Activated B cell treated with CpG ODN at 0.5 μM for 24 hours (primary cell): ENCODE measurements around the gene DRAM1. TPM values are rescaled to one million over a fixed set of nuclear protein-coding genes. Genes with fewer than 3 reads are reported as not detected.
A peak's percentile ranks its signal among the peaks of the same experiment; 100 is the strongest.

Experiments used
- ATAC-seq: fragments of 200-7000 bp; cut with Tn5 transposase; one replicate; pipeline ENCODE4 v1.10.0; 2021; ENCODE audit warnings: low read depth, mild to moderate bottlenecking, moderate library complexity
- CTCF ChIA-PET: fragments of 350-600 bp; sonication (Branson Sonifier 250); formaldehyde crosslinking; loops from one replicate; lab custom pipeline; 2021; ENCODE audit warnings: antibody characterized with exemption; lab: Charles Lee
- POLR2A ChIA-PET: fragments of 350-600 bp; sonication (Branson Sonifier 250); formaldehyde crosslinking; loops from one replicate; lab custom pipeline; 2021; ENCODE audit warnings: antibody characterized with exemption; lab: Charles Lee
- DNase-seq: peaks from one replicate; pipeline ENCODE4 v3.0.0; 2022
- H3K27ac Mint-ChIP-seq: one replicate; pipeline ENCODE4 v1.8.0; 2020; ENCODE audit warnings: mixed read lengths
- H3K27me3 Mint-ChIP-seq: one replicate; pipeline ENCODE4 v1.8.0; 2021; ENCODE audit warnings: mixed read lengths
- H3K36me3 Mint-ChIP-seq: one replicate; pipeline ENCODE4 v1.8.0; 2021; ENCODE audit warnings: low read depth, mixed read lengths
- H3K4me1 Mint-ChIP-seq: one replicate; pipeline ENCODE4 v1.8.0; 2021; ENCODE audit warnings: mixed read lengths
- H3K4me3 Mint-ChIP-seq: one replicate; pipeline ENCODE4 v1.8.0; 2020; ENCODE audit warnings: mild to moderate bottlenecking, mixed read lengths
- H3K9me3 Mint-ChIP-seq: one replicate; pipeline ENCODE4 v1.8.0; 2020; ENCODE audit warnings: mixed read lengths
- intact Hi-C: fragments of 100-400 bp; cut with micrococcal nuclease; formaldehyde crosslinking; loops from one replicate; pipeline ENCODE4 v1.15.1; 2024
- total RNA-seq: library from RNA; stranded (reverse); gene quantifications from 2 replicates; pipeline ENCODE4 v1.2.3, GENCODE V29; 2022
- TF ChIP-seq, protein P1 (sequence below): fragments of 200-600 bp; IDR thresholded peaks from one replicate; pipeline ENCODE4 v1.8.0; 2022; ENCODE audit warnings: antibody characterized with exemption, mild to moderate bottlenecking

Gene DRAM1
- 9.6 and 11.5 TPM in 2 replicates for total RNA-seq

- Mint-ChIP-seq H3K27ac (peak within 1 kb of the TSS; percentile 75), H3K27me3 (no peaks in the 10 kb centered on the region), H3K4me3 (peak within 1 kb of the TSS; percentile 90), H3K9me3 (no peaks in the 10 kb centered on the region), H3K36me3 (peaks cover 7% of the 10 kb centered on the region), H3K4me1 (peaks cover 19% of the 10 kb centered on the region)
- ATAC-seq (peak; percentile 93), DNase-seq (peak; percentile 77)
- intact Hi-C loops = loop anchor here (1.0 to 2.0 kb wide), 8 partner anchors 22 to 243 kb away; partner anchors contain the start of genes NUP37, PARPBP and WASHC3
- CTCF ChIA-PET = interaction anchor here (1.0 kb wide), 1 partner anchor 37 kb away, joined by 3 read pairs; no protein-coding TSS in a partner anchor
- TF ChIP-seq, protein P1, sequence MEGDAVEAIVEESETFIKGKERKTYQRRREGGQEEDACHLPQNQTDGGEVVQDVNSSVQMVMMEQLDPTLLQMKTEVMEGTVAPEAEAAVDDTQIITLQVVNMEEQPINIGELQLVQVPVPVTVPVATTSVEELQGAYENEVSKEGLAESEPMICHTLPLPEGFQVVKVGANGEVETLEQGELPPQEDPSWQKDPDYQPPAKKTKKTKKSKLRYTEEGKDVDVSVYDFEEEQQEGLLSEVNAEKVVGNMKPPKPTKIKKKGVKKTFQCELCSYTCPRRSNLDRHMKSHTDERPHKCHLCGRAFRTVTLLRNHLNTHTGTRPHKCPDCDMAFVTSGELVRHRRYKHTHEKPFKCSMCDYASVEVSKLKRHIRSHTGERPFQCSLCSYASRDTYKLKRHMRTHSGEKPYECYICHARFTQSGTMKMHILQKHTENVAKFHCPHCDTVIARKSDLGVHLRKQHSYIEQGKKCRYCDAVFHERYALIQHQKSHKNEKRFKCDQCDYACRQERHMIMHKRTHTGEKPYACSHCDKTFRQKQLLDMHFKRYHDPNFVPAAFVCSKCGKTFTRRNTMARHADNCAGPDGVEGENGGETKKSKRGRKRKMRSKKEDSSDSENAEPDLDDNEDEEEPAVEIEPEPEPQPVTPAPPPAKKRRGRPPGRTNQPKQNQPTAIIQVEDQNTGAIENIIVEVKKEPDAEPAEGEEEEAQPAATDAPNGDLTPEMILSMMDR = no peak
- POLR2A ChIA-PET = interaction anchor here (0.7 to 2.2 kb wide), 17 partner anchors 14 to 242 kb away, joined by 3 to 11 read pairs (median 4); partner anchors contain the start of genes CHPT1, GNPTAB and WASHC3
These were observed at the start of gene DRAM1 for GRCh38 chr12:101876861-101877805. Gene DRAM1, plus strand, starts transcription at chr12:101877580. Its CDS starts 210 bp downstream, at chr12:101877790.

DNA sequence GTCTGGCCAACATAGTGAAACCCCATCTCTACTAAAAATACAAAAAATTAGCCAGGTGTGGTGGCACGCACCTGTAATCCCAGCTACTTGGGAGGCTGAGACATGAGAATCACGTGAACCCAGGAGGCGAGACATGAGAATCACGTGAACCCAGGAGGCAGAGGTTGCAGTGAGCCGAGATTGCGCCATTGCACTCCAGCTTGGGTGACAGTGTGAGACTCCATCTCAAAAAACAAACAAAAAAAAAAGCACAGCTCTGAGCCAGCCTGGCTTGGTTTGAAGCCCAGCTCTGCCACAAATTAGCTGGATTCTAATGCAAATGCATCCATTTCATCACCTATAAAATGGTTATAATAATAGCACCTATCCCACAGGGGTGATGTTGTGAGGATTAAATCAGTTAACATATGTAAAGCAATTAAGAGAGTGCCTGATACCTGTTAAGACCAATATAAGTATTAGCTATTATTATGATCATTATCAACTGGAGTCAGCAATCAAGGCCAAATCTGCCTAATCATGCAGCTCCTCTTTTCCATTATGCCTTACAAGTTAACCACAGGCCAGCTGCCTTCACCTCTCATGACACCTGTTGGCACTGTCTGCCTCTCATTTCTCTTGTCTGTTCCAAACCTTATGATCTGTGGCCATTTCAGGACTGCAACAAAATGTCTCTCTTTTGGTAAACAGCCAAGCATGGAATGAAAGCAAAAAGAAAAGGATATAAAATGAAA, 48.8 kb upstream of the DRAM1 start:
- TF ChIP-seq, protein P1 = no peak
- Mint-ChIP-seq H3K4me3 (peak overlapping the region; percentile 96), H3K9me3 (no peaks in the 10 kb centered on the region), H3K27me3 (no peaks in the 10 kb centered on the region), H3K27ac (no peak overlapping the region), H3K4me1 (peaks cover 49% of the 10 kb centered on the region), H3K36me3 (peaks cover 3% of the 10 kb centered on the region)
- ChIA-PET CTCF (interaction anchor here (0.5 to 6.5 kb wide), 8 partner anchors 11 to 422 kb away, joined by 3 to 50 read pairs (median 5); partner anchors contain the start of gene ARL1), POLR2A (interaction anchor here (1.1 to 2.4 kb wide), 2 partner anchors 27 to 55 kb away, joined by 3 to 10 read pairs; no protein-coding TSS in a partner anchor)
- ATAC-seq (no peak), DNase-seq (no peak)
- intact Hi-C loops = no loop called here

DNA sequence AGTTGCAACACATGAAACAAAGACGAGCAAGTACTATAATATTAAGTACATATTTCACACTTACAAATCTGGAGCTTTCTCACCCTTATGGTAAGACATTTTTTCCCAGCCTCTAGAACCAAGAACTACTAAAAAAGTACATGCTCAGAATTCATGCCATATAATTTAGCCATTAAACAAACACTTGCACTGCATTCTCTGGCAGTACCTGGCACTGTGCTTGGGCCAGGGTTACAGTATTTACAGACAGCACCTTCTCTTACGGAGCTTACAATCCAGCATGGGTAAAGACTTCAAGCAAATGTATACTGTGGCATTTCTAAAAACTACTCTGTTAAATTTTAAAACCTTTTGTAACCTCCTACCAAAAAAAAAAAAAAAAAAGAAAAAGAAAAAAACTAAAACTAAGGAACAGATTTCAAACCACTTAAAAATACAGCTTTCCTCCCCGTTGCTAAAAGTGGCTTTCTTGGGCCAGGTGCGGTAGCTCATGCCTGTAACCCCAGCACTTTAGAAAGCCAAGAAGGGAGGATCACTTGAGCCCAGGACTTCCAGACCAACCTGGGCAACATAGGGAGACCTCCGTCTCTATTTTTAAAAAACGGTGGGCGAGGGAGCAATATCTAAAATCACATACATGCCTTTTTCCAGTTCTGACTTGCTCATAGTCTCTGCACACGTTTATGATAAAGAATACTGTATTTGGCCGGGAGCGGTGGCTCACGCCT, 47.6 kb upstream of the DRAM1 start:
- ATAC-seq = no peak
- H3K9me3 Mint-ChIP-seq = no peaks in the 10 kb centered on the region
- H3K36me3 Mint-ChIP-seq = peaks cover 3% of the 10 kb centered on the region
- TF ChIP-seq, protein P1 = no peak
- CTCF ChIA-PET = interaction anchor here (0.6 to 6.5 kb wide), 13 partner anchors 10 to 423 kb away, joined by 3 to 50 read pairs (median 6); partner anchors contain the start of gene ARL1
- no peaks in the 10 kb centered on the region for H3K27me3 Mint-ChIP-seq
- H3K4me3 Mint-ChIP-seq = peak overlapping the region; percentile 96
- peak overlapping the region; percentile 87 for H3K27ac Mint-ChIP-seq
- intact Hi-C loops = loop anchor here (1.0 to 5.0 kb wide), 11 partner anchors 35 to 1628 kb away; partner anchors contain the start of genes ACTR6, CHPT1 and WASHC3
- POLR2A ChIA-PET = interaction anchor here (0.6 to 3.0 kb wide), 14 partner anchors 9 to 423 kb away, joined by 3 to 16 read pairs (median 6); partner anchors contain the start of genes ARL1, DRAM1 and SYCP3
- no peak for DNase-seq
- H3K4me1 Mint-ChIP-seq = peaks cover 42% of the 10 kb centered on the region

DNA sequence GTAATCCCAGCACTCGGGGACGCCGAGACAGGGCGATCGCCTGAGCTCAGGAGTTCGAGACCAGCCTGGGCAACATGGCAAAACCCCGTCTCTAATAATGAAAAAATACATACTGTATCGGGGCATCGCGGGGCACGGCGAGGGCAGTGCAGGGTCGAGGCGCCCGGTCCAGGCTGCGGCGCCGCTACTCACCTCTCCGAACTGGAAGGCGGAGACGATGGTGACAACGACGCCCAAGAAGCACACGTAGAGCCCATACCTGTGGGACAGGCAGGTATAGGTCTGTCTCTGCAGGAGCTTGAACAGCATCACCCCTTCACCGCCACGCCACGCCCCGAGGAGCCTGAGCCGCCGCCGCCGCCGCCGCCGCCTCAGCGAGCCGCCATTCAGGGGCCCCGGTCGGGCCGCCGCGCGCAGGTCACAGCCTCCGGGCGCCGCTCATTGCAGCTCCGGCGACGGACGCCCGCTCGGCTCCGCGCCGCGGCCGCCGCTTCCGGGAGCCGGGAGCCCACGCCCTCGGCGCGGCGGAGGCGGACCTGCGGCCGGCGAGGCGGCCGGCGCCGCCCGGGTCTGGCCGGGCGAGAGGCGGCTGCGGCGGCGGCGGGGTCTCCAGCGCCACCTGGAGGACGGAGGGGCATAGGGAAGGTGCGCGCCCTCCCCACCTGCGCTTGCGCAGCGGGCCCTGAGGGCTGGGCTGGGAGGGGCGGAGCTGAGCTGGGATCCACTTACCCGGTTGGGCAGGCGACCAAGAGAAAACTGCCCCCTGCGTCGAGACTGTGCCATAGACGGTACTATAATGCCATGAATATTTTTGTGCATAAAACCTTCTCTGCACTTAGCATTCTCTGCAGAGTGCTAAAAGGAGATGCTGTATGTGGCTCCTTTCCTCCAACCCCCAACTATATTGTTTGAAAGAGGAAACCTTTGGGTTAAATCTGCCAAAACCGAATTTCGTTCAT, 46.7 kb upstream of the DRAM1 start, which contains the start of gene GNPTAB:
TSS of gene GNPTAB (minus strand) at position 593 of the 959 bp plus-strand sequence. CDS start at position 309, 284 bp downstream.
- no peaks in the 10 kb centered on the region for H3K9me3 Mint-ChIP-seq
- peak; percentile 94 for ATAC-seq
- H3K36me3 Mint-ChIP-seq = peaks cover 3% of the 10 kb centered on the region
- peak within 1 kb of the TSS; percentile 87 for H3K27ac Mint-ChIP-seq
- no peaks in the 10 kb centered on the region for H3K27me3 Mint-ChIP-seq
- CTCF ChIA-PET = interaction anchor here (0.6 to 6.5 kb wide), 12 partner anchors 9 to 419 kb away, joined by 3 to 50 read pairs (median 6); no protein-coding TSS in a partner anchor
- POLR2A ChIA-PET = interaction anchor here (0.6 to 3.0 kb wide), 14 partner anchors 8 to 423 kb away, joined by 3 to 16 read pairs (median 7); partner anchors contain the start of genes ARL1 and DRAM1
- TF ChIP-seq, protein P1 = no peak
- H3K4me3 Mint-ChIP-seq = peak within 1 kb of the TSS; percentile 96
- DNase-seq = peak; percentile 97
- intact Hi-C loops = loop anchor here (1.0 to 5.0 kb wide), 14 partner anchors 9 to 1628 kb away; partner anchors contain the start of genes ACTR6, CHPT1, DRAM1 and WASHC3
- H3K4me1 Mint-ChIP-seq = peaks cover 33% of the 10 kb centered on the region
